Astrocyte of the spinal cord (primary cell): Measurements from ENCODE around the gene PFDN6.
A peak's percentile ranks its signal among the peaks of the same experiment; 100 is the strongest.

ENCODE experiments used
- DNase-seq: peaks from one replicate; pipeline ENCODE4 v3.0.0; 2011; ENCODE audit warnings: low read depth, low spot score
- H3K4me3 ChIP-seq: 2 replicates; pipeline ENCODE4 v1.5.1; 2011; ENCODE audit warnings: low read depth, mild to moderate bottlenecking, low read length, moderate library complexity
- CTCF ChIP-seq: IDR thresholded peaks from 2 replicates; pipeline ENCODE4 v1.5.1; 2012; ENCODE audit warnings: low read depth, mild to moderate bottlenecking, low read length, inconsistent platforms
- in situ Hi-C: cut with HindIII; loops from 2 replicates; pipeline ENCODE4 v1.10.0; 2017; ENCODE audit warnings: low sequenced_read_pairs

The PFDN6 gene

DNA sequence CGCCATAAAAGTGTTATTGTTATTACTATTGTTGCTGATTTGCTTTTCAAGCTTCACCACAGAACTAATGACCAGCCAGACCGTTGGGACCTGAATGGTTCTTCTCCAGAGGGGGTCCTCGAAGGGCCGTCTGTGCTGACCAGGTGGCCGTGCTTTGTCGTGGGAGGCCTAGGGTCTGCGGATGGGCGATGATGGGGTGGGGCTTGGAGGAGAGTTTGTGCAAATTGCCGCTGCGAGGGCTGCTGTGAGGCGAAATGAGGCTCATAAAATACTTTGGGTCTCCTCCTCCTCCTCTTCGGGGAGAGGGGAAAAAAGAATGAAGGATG lies 34.2 kb downstream of the PFDN6 start:
- in situ Hi-C loops, result no loop called here
- peak overlapping the region; percentile 75 for H3K4me3 ChIP-seq
- no peak for DNase-seq
- no peak for TF ChIP-seq CTCF

DNA sequence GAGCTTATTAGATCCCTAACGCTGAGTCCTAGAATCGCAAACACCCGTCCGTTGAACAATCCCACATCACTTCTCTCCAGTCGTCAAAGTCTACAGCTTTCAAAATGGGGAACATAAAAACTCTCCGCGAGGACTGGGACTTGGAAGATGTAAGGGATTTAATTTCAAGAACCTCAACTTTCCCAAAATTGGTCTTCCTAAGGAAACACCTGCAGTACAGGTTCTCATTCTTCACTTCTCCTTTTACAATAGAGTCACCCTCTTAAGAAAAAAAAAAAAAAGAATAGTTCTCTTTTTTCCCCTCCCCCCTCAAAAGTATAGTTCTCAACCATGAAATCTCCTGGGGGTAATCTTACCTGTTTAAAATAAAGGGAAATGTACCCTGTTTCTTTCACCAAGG lies 34.7 kb downstream of the PFDN6 start:
- no peak for TF ChIP-seq CTCF
- H3K4me3 ChIP-seq, result no peak overlapping the region
- in situ Hi-C loops, result no loop called here
- DNase-seq, result no peak

DNA sequence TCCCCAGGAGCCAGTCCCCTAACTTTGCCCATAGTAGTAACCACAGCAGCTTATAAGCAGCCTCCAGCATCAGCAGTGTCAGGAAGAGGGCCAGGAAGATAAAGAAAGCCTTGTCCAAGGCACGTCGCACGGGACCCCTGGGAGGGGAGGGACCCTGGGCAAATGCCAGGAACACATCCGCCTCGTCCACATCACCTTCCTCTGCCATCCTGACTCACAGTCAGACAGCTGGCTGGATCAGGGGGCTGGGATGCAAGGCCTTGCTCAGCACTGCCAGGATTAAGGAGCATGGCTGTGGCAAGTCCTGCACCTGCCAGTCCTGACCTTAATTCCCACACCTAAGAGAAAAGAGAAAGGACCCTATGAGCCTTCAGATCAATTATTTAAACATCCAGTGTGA lies 39.7 kb downstream of the PFDN6 start:
- no peak for TF ChIP-seq CTCF
- DNase-seq, result no peak
- no peak overlapping the region for H3K4me3 ChIP-seq
- in situ Hi-C loops, result no loop called here

DNA sequence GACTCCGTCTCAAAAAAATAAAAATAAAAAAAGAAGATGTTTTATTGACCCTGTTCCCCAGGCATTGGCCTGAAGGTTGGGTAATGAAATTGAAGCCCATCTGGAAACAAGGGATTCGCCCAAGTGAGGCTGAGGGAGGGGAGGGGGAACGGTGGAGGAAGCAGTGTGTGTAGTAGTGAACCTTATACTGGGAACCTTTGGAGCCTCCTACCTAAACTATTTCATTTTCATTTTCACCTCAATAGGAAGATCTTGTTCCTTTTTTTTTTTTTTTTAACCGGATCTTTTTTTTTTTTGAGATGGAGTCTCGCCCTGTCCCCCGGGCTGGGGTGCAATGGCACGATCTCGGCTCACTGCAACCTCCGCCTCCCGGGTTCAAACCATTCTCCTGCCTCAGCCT lies 41.3 kb downstream of the PFDN6 start:
- TF ChIP-seq CTCF, result no peak
- in situ Hi-C loops, result no loop called here
- DNase-seq, result no peak
- H3K4me3 ChIP-seq, result no peak overlapping the region

GRCh38 chr6:33333666-33334065 lies 44.3 kb downstream of the PFDN6 start:
- in situ Hi-C loops, result no loop called here
- H3K4me3 ChIP-seq, result no peak overlapping the region
- no peak for TF ChIP-seq CTCF
- no peak for DNase-seq

GRCh38 chr6:33335916-33336315 lies 46.5 kb downstream of the PFDN6 start:
- DNase-seq, result no peak
- H3K4me3 ChIP-seq, result no peak overlapping the region
- TF ChIP-seq CTCF, result no peak
- in situ Hi-C loops, result no loop called here

DNA sequence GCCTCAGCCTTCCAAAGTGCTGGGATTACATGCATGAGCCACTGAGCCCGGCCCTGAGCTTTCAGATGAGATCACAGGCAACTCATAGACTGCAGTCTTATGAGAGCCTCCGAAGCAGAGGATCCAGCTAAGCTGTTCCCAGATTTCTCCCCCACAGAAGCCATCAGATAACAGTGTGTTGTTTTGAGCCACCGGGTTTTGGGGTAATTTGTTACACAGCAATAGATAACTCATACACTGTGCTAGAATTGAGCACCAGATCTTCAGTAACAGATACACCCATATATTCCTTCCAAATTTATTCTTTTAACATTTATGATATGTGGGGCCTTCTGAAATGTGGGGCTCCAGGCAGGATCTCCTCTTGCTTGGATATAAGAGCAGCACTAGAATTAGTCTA lies 47.1 kb downstream of the PFDN6 start:
- TF ChIP-seq CTCF, result no peak
- H3K4me3 ChIP-seq, result no peak overlapping the region
- DNase-seq, result no peak
- in situ Hi-C loops, result no loop called here
